ENCODE results near the gene GUCY1B1. TPM values are rescaled to one million over a fixed set of nuclear protein-coding genes. Genes with fewer than 3 reads are reported as not detected.

GUCY1B1 gene
- total RNA-seq, 1 experiment from 2014 or later: 3.2 TPM

Other genes with a start within 250 kb of the GUCY1B1 start
- 0.15 and 0.37 TPM in 2 replicates for gene GUCY1A1, start 92.2 kb upstream of the GUCY1B1 start, total RNA-seq (2014; rRNA removed; shearing (Covaris generic))
- gene ASIC5, start 107.3 kb downstream of the GUCY1B1 start, total RNA-seq (2014; rRNA removed; shearing (Covaris generic)): not detected in 2 replicates
- gene TDO2, start 144.7 kb downstream of the GUCY1B1 start, total RNA-seq (2014; rRNA removed; shearing (Covaris generic)): 5.7 and 6.5 TPM in 2 replicates
- 16.1 and 18.0 TPM in 2 replicates for gene CTSO, start 194.8 kb downstream of the GUCY1B1 start, total RNA-seq (2014; rRNA removed; shearing (Covaris generic))